Vagina (tissue), 2 donors: ENCODE measurements around the gene ZNF160.

Experiments used
- POLR2A ChIP-seq, 2 donors: fragments of 450-650 bp; IDR thresholded peaks; one replicate each; pipeline ENCODE4 v1.6.1; 2017; ENCODE audit warnings: antibody characterized with exemption in 2 of 2, mild to moderate bottlenecking in 2 of 2, moderate library complexity in 2 of 2
- TF ChIP-seq, protein P1 (sequence below), 3 experiments: fragments of 450-650 bp in 2 of 3; fragments of 200-600 bp in 1 of 3; sonication (generic) in 1 of 3; IDR thresholded peaks; one replicate each; pipeline ENCODE4 v1.5.1; 2017 to 2019; ENCODE audit warnings: antibody characterized with exemption in 3 of 3, mild to moderate bottlenecking in 2 of 3, moderate library complexity in 2 of 3

DNA sequence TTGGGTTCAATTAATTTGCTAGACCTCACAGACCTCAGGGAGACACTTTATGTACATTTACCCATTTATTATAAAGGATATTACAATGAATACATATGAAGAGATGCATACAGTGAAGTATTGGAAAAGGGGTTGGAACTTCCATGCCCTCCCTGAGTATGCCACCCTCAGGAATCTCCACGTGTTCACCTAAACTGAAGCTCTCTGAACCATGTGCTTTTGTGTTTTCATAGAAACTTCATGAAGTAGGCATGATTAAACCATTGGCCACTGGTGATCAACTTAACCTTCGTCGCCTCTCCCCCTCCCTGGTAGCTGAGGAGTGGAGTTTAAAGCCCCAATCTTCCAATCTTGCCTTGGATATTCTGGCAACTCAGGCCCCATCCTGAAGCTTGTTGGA lies 20.3 kb downstream of the ZNF160 start:
- TF ChIP-seq, protein P1, sequence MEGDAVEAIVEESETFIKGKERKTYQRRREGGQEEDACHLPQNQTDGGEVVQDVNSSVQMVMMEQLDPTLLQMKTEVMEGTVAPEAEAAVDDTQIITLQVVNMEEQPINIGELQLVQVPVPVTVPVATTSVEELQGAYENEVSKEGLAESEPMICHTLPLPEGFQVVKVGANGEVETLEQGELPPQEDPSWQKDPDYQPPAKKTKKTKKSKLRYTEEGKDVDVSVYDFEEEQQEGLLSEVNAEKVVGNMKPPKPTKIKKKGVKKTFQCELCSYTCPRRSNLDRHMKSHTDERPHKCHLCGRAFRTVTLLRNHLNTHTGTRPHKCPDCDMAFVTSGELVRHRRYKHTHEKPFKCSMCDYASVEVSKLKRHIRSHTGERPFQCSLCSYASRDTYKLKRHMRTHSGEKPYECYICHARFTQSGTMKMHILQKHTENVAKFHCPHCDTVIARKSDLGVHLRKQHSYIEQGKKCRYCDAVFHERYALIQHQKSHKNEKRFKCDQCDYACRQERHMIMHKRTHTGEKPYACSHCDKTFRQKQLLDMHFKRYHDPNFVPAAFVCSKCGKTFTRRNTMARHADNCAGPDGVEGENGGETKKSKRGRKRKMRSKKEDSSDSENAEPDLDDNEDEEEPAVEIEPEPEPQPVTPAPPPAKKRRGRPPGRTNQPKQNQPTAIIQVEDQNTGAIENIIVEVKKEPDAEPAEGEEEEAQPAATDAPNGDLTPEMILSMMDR (IDR thresholded peaks at IDR 0.05) = no peak
- no peak for TF ChIP-seq POLR2A (IDR thresholded peaks at IDR 0.05)
